Gastroesophageal sphincter (tissue), 4 donors: ENCODE data around the gene XXYLT1. TPM values are rescaled to one million over a fixed set of nuclear protein-coding genes. Genes with fewer than 3 reads are reported as not detected.

Experiments used
- ATAC-seq: fragments of 150-250 bp; one replicate; pipeline ENCODE4 v1.9.1; 2016; ENCODE audit warnings: mild to moderate bottlenecking, moderate library complexity
- H3K27ac ChIP-seq, 4 donors: fragments of 200-600 bp; sonication (generic) in 3 of 4; 1 replicate in 3 of 4; 2 replicates in 1 of 4; pipeline ENCODE4 v1.5.1; 2016 to 2019
- H3K27me3 ChIP-seq: fragments of 200-600 bp; sonication (generic); one replicate; pipeline ENCODE4 v1.5.1; 2019
- H3K36me3 ChIP-seq, 2 donors: fragments of 200-600 bp; sonication (generic); one replicate each; pipeline ENCODE4 v1.5.1; 2019; ENCODE audit warnings: control low read depth in 1 of 2
- H3K4me1 ChIP-seq, 3 donors: fragments of 200-600 bp; sonication (generic); 1 replicate in 2 of 3; 2 replicates in 1 of 3; pipeline ENCODE4 v1.5.1; 2016 to 2019; ENCODE audit warnings: control low read depth in 2 of 3
- H3K4me3 ChIP-seq, 2 donors: fragments of 200-600 bp; sonication (generic); one replicate each; pipeline ENCODE4 v1.5.1; 2019; ENCODE audit warnings: mild to moderate bottlenecking in 1 of 2, moderate library complexity in 1 of 2
- H3K9me3 ChIP-seq, 3 donors: fragments of 200-600 bp; sonication (generic); one replicate each; pipeline ENCODE4 v1.5.1; 2017 to 2019; ENCODE audit warnings: control low read depth in 2 of 3
- EP300 ChIP-seq: sonication (generic); formaldehyde crosslinking; IDR thresholded peaks from one replicate; pipeline ENCODE4 v1.6.1; 2017; ENCODE audit warnings: antibody characterized with exemption, mild to moderate bottlenecking
- POLR2A ChIP-seq, 2 donors: fragments of 450-650 bp; IDR thresholded peaks; one replicate each; pipeline ENCODE4 v1.6.1; 2017; ENCODE audit warnings: antibody characterized with exemption in 2 of 2, mild to moderate bottlenecking in 2 of 2, moderate library complexity in 1 of 2
- POLR2AphosphoS5 ChIP-seq: sonication (generic); formaldehyde crosslinking; IDR thresholded peaks from one replicate; pipeline ENCODE4 v1.6.1; 2017; ENCODE audit warnings: antibody characterized with exemption
- WGBS, 2 donors: methylation state at CpG; one replicate each; pipeline ENCODE4 v1.1.5; 2018; ENCODE audit warnings: low coverage in 1 of 2; 5-methylcytosine and 5-hydroxymethylcytosine counted together
- total RNA-seq, 4 donors: library from RNA; depleted of rRNA; stranded (reverse); fragments of >200 nt; gene quantifications; one replicate each; pipeline ENCODE4 v1.1.0, GENCODE V29; 2016
- TF ChIP-seq, protein P1 (sequence below), 4 experiments: fragments of 200-600 bp in 2 of 4; fragments of 450-650 bp in 2 of 4; sonication (generic) in 1 of 4; IDR thresholded peaks; one replicate each; pipeline ENCODE4 v1.5.1; 2017 to 2019; ENCODE audit warnings: antibody characterized with exemption in 4 of 4, mild to moderate bottlenecking in 2 of 4, moderate library complexity in 2 of 4

Gene XXYLT1
- total RNA-seq, 4 donors from 2014 or later, result 10.1 to 14.0 (median 12.5) TPM

DNA sequence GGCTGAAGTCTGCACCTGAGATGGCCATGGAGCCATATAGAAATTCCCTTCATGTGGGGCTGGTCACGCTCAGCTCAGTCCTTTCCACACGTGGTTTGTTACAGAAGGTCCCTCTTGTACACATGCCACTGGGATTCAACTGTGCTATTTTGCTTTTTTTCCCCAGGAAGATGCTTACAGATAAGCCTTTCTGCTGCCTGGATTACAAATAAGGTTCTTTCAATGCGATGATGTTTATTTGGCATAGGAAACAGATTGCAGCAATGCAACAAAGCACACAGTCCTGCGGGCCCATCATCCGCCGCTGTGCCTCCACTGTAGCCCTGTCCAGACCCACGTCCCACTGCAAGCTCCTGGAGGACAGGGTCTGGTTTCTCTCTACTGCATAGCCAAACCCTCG is 124.8 kb downstream of the XXYLT1 start:
- Histone ChIP-seq H3K9me3 (no peaks in the 10 kb centered on the region), H3K36me3 (no peaks in the 10 kb centered on the region), H3K4me1 (peaks cover 0 to 30% (median 1%) of the 10 kb centered on the region in 3 donors), H3K27me3 (no peaks in the 10 kb centered on the region), H3K4me3 (no peak overlapping the region), H3K27ac (no peak overlapping the region)
- 79 to 91% methylated on average over 2 to 8 of the region's 8 CpGs for WGBS, 2 donors
- ATAC-seq, result no peak
- TF ChIP-seq, protein P1, sequence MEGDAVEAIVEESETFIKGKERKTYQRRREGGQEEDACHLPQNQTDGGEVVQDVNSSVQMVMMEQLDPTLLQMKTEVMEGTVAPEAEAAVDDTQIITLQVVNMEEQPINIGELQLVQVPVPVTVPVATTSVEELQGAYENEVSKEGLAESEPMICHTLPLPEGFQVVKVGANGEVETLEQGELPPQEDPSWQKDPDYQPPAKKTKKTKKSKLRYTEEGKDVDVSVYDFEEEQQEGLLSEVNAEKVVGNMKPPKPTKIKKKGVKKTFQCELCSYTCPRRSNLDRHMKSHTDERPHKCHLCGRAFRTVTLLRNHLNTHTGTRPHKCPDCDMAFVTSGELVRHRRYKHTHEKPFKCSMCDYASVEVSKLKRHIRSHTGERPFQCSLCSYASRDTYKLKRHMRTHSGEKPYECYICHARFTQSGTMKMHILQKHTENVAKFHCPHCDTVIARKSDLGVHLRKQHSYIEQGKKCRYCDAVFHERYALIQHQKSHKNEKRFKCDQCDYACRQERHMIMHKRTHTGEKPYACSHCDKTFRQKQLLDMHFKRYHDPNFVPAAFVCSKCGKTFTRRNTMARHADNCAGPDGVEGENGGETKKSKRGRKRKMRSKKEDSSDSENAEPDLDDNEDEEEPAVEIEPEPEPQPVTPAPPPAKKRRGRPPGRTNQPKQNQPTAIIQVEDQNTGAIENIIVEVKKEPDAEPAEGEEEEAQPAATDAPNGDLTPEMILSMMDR (IDR thresholded peaks at IDR 0.05), result no peak
- TF ChIP-seq POLR2AphosphoS5 (no peak), POLR2A (IDR thresholded peaks at IDR 0.05) (no peak), EP300 (no peak)

DNA sequence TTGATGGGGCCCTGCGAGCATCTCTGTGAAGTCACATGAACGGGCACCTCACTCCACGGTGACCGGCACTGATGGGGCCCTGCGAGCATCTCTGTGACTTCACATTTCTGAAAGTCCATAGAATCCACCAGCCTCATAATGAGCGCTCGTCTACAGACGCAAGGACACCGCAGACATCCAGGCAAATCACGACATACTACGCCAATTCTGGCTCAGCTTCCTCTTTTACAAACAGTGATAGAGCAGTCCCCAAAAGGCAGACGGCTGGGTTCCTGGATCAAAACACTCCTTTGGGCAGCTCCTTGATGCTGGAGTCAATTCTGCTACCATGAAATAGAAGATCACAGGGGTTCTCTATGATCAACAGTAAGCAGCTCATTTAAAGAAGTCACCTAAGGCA is 125.4 kb downstream of the XXYLT1 start:
- ATAC-seq, result no peak
- peaks cover 0 to 24% (median 0%) of the 10 kb centered on the region in 3 donors for H3K4me1 ChIP-seq
- H3K9me3 ChIP-seq, result no peaks in the 10 kb centered on the region
- 100% methylated on average over 1 to 6 of the region's 12 CpGs for WGBS, 2 donors
- no peaks in the 10 kb centered on the region for H3K36me3 ChIP-seq
- TF ChIP-seq POLR2AphosphoS5 (no peak), POLR2A (IDR thresholded peaks at IDR 0.05) (no peak), EP300 (no peak)
- TF ChIP-seq, protein P1 (IDR thresholded peaks at IDR 0.05), result no peak
- H3K4me3 ChIP-seq, result no peak overlapping the region
- no peak overlapping the region for H3K27ac ChIP-seq
- no peaks in the 10 kb centered on the region for H3K27me3 ChIP-seq

DNA sequence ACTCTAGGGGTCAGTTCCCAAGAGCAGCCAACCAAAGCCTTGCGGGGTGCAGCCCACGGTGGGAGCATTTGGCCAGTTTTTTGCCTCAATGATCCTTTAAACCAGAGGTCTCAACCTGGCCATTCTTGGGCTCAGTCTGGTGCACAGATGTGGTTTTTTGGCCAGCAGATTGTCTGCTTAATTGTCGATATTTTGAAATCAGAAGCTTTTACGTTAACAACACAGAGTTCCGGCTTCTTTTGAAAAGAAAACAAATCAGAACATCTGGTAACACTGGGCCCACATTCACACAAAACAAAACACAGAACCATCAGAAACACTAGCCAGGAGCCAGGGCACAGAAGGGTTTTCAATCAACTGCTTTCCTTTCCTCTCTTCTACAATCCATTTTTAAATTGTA is 127.7 kb downstream of the XXYLT1 start:
- Histone ChIP-seq H3K27me3 (no peaks in the 10 kb centered on the region), H3K4me1 (peaks cover 0 to 6% (median 0%) of the 10 kb centered on the region in 3 donors), H3K4me3 (no peak overlapping the region), H3K36me3 (no peaks in the 10 kb centered on the region), H3K27ac (no peak overlapping the region), H3K9me3 (no peaks in the 10 kb centered on the region)
- 71% methylated on average over 5 of the region's 5 CpGs; no CpG with 5 or more reads in 1 of the 2 donors for WGBS, 2 donors
- TF ChIP-seq EP300, result no peak
- no peak for TF ChIP-seq POLR2AphosphoS5
- TF ChIP-seq POLR2A (IDR thresholded peaks at IDR 0.05), result no peak
- TF ChIP-seq, protein P1 (IDR thresholded peaks at IDR 0.05), result no peak
- ATAC-seq, result no peak

DNA sequence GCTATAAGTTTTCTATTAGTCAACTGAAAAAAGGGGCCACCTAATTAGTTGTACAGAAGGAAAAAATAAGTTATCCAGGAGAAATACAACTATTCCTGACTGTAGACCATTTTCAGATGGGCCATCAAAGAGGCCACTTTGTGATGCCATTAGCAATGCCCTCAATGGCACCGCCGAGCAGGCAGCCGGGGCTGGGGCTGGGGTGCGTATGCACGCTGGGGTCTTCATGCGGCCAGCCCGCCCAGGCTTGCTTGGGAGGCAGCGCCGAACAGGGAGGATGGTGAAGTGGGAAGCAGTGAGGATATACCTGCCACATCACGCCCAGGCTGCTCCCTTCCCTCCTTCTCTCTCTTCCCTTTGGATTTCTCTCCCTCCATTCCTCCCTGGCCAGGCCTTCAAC is 128.4 kb downstream of the XXYLT1 start:
- no peak for ATAC-seq
- Histone ChIP-seq H3K4me1 (peaks cover 0 to 6% (median 0%) of the 10 kb centered on the region in 3 donors), H3K4me3 (no peak overlapping the region), H3K27me3 (no peaks in the 10 kb centered on the region), H3K36me3 (no peaks in the 10 kb centered on the region), H3K27ac (no peak overlapping the region), H3K9me3 (no peaks in the 10 kb centered on the region)
- no peak for TF ChIP-seq POLR2AphosphoS5
- no peak for TF ChIP-seq EP300
- no peak for TF ChIP-seq POLR2A (IDR thresholded peaks at IDR 0.05)
- TF ChIP-seq, protein P1 (IDR thresholded peaks at IDR 0.05), result no peak
- WGBS, 2 donors, result 90 to 94% methylated on average over 3 to 8 of the region's 10 CpGs

DNA sequence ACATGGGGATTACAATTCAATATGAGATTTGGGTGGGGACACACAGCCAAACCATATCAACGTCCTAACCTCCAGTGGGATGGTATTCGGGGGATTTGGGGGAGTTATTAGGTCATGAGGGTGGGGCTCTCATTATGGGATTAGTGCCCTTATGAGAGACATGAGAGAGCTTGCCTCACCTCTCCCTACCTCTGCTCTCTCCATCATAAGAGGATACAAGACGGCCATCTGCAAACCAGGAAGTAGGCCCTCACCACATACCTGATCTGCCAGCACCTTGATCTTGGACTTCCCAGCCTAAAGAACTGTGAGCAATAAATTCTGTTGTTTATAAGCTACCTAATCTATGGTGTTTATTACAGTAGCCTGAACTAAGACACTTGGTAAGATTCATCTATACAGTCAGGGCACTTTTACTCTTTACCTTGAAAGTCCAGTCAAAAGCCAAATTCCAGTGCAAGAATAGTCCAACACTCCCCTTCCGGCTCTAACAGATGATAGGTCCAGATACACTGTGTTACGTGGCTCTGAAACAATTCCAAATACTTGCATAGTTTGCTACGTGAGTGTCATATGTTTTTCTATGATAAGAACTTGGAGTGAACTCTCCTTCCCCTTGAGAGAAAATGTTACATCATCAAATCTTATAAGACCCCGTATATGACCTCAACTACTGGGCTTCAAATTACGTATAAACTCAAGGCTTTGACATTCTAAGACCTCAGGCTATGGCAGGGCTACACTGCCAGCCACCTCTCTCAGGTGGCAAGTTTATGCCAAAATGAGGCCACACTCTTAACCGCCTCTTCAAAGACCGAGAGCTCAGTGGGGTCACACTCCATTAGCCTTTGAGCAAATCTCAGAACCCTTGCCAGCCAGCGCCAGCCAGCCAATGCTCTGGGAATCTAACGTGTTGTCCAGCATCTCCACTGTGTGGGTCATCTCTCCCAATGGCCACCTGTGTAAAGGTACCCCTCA is 129.9 kb downstream of the XXYLT1 start:
- 81 to 92% methylated on average over 6 to 11 of the region's 12 CpGs for WGBS, 2 donors
- H3K27ac ChIP-seq, result no peak overlapping the region

More for the DNA sequence above, 129.9 kb downstream of the XXYLT1 start:
- no peak for ATAC-seq
- Histone ChIP-seq H3K27me3 (no peaks in the 10 kb centered on the region), H3K4me3 (no peak overlapping the region), H3K36me3 (no peaks in the 10 kb centered on the region), H3K4me1 (no peaks in the 10 kb centered on the region), H3K9me3 (no peaks in the 10 kb centered on the region)
- TF ChIP-seq EP300 (no peak), POLR2AphosphoS5 (no peak), POLR2A (IDR thresholded peaks at IDR 0.05) (no peak)
- TF ChIP-seq, protein P1 (IDR thresholded peaks at IDR 0.05), result no peak
